ENCODE data around the gene GLOD4.
A peak's percentile ranks its signal among the peaks of the same experiment; 100 is the strongest.
"Not testable (repeated sequence)": the region's sequence is repeated elsewhere in the genome, so short reads cannot be mapped to it uniquely, and the experiment has no call there.

Gene GLOD4

DNA sequence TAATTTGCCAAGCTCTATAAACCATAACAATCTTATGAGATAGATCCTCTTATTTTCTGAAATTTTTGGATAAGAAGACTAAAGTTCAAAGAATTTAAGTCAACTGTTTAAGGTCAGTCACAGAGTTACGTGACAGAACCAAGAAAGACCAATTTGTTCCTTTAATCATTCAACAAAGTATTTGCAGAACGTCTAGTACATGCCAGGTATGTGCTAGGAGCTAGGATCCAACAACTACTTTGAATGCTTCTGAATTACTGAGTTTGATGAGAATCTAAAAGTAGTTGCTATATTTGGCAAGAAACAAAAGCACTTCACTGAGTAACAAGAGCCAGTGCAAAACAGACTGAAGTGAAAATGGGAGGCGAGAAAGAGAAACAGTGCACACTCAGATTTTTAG, 15.0 kb downstream of the GLOD4 start:
- no peak for DNase-seq

- no peak for DNase-seq
These were observed 21.7 kb downstream of the GLOD4 start for GRCh38 chr17:760371-760770.

DNA sequence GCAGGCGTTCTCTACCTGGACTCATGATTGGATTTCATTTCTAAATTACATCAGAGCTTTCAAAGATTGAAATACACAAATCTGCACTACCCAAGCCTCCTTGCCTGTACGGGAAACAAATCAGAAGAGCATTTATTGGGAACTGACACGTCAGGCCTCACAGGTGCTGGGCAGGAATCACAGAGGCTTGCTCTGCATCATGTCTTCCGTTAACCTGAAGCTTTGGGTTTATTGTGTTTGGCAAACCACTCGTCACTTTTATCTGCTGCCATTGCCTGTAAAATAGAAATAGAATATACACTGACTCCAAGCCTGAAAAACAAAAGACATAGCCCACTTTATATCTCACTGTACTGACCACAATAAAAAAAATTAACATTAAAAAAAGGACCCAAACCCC, 22.1 kb downstream of the GLOD4 start:
- no peak for DNase-seq

- DNase-seq = not testable (repeated sequence)
These were observed 26.0 kb downstream of the GLOD4 start for GRCh38 chr17:756010-756567.

DNA sequence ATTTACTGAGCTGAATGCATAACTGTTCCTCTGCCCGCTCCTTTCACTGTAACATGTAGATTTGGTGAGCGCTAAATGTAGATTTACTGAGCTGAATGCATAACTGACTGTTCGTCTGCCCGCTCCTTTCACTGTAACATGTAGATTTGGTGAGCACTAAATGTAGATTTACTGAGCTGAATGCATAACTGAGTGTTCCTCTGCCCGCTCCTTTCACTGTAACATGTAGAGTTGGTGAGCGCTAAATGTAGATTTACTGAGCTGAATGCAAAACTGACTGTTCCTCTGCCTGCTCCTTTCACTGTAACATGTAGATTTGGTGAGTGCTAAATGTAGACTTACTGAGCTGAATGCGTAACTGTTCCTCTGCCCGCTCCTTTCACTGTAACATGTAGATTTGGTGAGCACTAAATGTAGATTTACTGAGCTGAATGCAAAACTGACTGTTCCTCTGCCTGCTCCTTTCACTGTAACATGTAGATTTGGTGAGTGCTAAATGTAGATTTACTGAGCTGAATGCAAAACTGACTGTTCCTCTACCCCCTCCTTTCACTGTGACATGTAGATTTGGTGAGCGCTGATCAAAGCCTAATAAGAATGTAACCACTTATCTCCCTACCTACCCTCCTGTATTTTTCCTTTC, 26.6 kb downstream of the GLOD4 start:
- DNase-seq = not testable (repeated sequence)

- DNase-seq = no peak
These were observed 28.7 kb downstream of the GLOD4 start for GRCh38 chr17:753418-753817.

GRCh38 chr17:752620-753219, 29.4 kb downstream of the GLOD4 start:
- DNase-seq = peak; percentile 37

DNA sequence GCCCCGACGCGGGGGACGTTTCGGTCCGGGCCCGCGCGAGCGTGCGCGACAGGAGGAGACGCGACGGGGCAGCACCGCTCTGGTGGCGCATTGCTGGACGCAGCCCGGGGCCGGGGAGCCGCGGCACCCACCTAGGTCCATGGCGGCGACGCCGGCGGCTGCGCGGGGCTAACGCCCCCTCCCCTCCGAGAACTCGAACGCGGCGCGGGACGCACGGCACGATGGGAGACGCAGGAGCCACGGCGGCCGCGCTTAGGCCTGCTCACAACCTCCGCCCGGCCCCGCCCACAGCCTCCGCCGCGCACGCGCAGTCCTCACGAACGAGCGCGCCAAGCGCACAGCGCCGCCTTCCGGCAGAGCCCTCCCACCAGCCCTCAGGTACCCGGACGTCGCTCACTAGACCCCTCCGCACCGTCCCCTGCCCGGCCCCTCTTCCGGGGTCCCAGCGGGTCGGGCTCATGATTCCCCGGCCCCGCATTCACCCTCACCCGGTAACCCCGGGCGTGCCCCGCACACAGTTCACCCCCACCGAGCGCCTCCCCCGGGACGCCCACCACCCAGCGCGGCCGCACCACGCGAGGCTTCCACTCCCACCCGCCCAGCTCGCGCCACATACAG, 30.0 kb downstream of the GLOD4 start, which contains the start of gene GEMIN4:
GEMIN4 (minus strand) TSS at position 263 of the 618 bp plus-strand sequence; CDS start at position 141, 122 bp downstream.
- DNase-seq = peak; percentile 62

GRCh38 chr17:751269-752001, 30.6 kb downstream of the GLOD4 start:
- DNase-seq = no peak

GRCh38 chr17:750431-751037, 31.5 kb downstream of the GLOD4 start:
- DNase-seq = no peak

DNA sequence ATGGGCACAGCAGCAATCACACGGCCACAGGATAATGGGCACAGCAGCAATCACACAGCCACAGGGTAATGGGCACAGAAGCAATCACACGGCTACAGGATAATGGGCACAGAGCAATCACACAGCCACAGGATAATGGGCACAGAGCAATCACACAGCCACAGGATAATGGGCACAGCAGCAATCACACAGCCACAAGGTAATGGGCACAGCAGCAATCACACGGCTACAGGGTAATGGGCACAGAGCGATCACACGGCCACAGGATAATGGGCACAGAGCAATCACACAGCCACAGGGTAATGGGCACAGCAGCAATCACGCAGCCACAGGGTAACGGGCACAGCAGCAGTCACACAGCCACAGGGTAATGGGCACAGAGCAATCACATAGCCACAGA, 32.7 kb downstream of the GLOD4 start:
- not testable (repeated sequence) for DNase-seq

DNA sequence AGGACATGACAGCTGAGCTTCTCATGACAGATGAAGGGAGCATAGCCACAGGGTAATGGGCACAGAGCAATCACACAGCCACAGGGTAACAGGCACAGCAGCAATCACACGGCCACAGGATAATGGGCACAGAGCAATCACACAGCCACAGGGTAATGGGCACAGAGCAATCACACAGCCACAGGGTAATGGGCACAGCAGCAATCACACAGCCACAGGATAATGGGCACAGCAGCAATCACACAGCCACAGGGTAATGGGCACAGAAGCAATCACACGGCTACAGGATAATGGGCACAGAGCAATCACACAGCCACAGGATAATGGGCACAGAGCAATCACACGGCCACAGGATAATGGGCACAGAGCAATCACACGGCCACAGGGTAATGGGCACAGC, 33.5 kb downstream of the GLOD4 start:
- not testable (repeated sequence) for DNase-seq

GRCh38 chr17:746783-747629, 35.1 kb downstream of the GLOD4 start:
- DNase-seq = no peak

GRCh38 chr17:746181-746580, 35.9 kb downstream of the GLOD4 start:
- no peak for DNase-seq

GRCh38 chr17:745406-745805, 36.7 kb downstream of the GLOD4 start:
- no peak for DNase-seq

DNA sequence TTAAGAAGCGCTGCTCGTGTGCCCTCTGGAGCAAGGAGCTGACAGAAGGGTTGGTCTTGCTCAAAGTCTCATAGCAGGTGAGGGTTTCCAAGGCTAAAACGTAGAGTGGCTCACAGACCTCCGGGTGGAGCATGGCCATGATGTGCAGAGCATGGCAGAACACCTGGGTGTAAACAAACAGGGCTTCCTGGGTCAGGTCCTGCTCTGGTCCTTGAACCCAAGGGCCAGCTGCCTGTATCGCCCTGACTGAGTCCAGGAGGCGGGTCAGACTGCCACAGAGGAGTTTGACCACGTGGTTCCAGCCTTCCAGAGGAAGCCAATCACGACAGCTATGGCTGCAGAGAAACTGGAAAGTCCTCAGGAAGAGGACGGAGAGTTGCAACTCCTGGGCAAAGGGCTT, 37.1 kb downstream of the GLOD4 start:
- DNase-seq = no peak

DNA sequence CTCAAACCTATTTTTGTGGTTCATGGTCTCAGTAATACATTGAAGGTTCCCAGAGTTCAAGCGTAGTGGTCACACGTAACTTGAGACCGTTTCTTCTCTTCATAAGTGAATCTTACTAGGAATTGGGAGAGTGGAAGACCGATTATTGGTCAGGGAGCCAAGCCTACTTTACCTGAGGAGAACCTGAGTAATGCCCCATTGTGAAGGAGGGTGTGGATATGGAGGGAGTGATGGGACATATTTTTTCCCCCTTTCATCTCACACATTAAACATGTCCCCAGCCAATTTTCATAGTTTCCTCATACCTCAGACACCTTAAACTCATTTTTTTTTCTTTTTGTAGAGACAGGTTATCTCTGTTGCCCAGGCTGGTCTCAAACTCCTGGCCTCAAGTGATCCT, 38.9 kb downstream of the GLOD4 start:
- no peak for DNase-seq

DNA sequence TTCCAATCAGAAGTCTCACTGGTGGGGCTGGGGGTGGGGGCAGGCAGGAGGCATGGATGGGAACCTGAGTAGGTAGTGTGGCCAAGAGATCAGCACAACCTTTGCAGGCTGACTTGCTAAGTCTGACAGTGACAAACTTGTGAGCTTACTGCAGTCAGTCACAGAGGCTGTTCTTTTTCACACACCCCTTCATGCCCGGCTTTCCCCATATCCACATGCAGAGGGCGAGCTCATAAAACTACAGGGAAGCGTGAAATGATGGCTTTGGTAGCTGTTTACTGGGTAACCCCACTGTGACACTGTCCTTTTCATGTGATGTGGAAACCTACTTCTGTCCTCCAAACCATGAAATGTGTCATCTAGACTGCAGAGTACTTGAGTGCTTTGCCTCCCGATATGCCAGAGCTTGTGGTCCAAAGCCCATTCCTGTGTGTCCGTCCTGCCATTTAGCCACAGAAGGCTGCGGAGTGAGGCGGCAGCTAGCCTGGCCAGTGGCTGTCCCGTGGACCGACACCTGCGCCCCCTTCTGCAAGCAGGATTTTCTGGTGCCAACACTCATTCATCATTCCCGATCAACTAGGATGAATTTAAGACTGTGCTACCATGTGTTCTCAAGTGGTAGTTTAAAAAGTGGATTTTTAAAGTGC, 39.8 kb downstream of the GLOD4 start:
- DNase-seq = no peak

DNA sequence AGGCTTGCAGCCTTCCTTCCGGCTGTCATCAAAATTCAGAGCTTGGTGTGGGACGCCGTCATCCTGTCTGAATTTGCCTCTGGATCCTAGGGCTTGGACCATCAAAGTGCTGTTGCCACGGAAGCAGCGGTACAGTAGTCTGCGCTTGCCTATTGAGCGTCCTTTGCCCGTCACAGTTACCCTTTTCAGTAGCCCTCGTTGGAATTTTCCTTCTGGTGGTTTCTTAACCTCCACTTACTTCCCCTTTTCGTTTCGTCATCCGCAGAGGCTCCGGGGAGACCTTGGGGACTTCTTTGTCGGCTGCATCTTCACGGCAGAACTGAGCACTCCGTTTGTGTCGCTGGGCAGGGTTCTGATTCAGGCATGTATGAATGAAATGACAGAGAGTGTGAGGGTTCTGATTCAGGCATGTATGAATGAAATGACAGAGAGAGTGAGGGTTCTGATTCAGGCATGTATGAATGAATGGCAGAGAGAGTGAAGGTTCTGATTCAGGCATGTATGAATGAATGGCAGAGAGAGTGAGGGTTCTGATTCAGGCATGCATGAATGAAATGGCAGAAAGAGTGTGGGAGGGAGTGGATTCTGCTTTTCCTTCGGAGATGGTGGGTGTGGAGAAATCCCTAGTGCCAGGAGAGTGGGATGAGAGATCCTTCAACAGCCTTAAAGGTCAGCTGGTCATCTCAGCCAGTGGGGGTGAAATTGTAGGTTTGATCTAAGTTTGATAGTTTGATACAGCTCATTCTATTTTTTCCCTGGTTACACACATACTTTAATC, 41.7 kb downstream of the GLOD4 start:
- DNase-seq = no peak

- no peak for DNase-seq
These were observed 44.4 kb downstream of the GLOD4 start for GRCh38 chr17:737561-738113.

Measured in NCI-H510A (cell line).